SK-N-SH treated with all-trans-retinoic acid at 6 μM for 48 hours (cell line): ENCODE data around the gene PEX7.

Experiments
- ARNTL ChIP-seq: fragments of 450-650 bp; formaldehyde crosslinking; IDR thresholded peaks from 2 replicates; pipeline ENCODE4 v1.5.0; 2020; ENCODE audit warnings: low read depth, mild to moderate bottlenecking, moderate library complexity, borderline replicate concordance
- CREB5 ChIP-seq: fragments of 250-450 bp; sonication (Bioruptor Pico); IDR thresholded peaks from 2 replicates; pipeline ENCODE4 v1.5.1; 2020; ENCODE audit warnings: low read depth, mild to moderate bottlenecking, moderate library complexity
- GLIS3 ChIP-seq: fragments of 250-450 bp; sonication (Bioruptor Pico); IDR thresholded peaks from 2 replicates; pipeline ENCODE4 v1.5.0; 2020; ENCODE audit warnings: mild to moderate bottlenecking, moderate library complexity
- OSR1 ChIP-seq: fragments of 250-450 bp; sonication (Bioruptor Pico); IDR thresholded peaks from 2 replicates; pipeline ENCODE4 v1.8.0; 2022; ENCODE audit warnings: moderate library complexity, mild to moderate bottlenecking, inconsistent platforms
- PATZ1 ChIP-seq: fragments of 250-450 bp; sonication (Bioruptor Pico); IDR thresholded peaks from 2 replicates; pipeline ENCODE4 v1.8.0; 2020; ENCODE audit warnings: mild to moderate bottlenecking, moderate library complexity, borderline replicate concordance
- PPARA ChIP-seq: fragments of 250-450 bp; sonication (Bioruptor Pico); IDR thresholded peaks from 2 replicates; pipeline ENCODE4 v1.5.0; 2020; ENCODE audit warnings: mild to moderate bottlenecking, borderline replicate concordance
- RARB ChIP-seq: fragments of 250-450 bp; sonication (Bioruptor Pico); IDR thresholded peaks from 2 replicates; pipeline ENCODE4 v1.8.0; 2021; ENCODE audit warnings: mild to moderate bottlenecking, moderate library complexity
- SNAI2 ChIP-seq: fragments of 250-450 bp; sonication (Bioruptor Pico); IDR thresholded peaks from 2 replicates; pipeline ENCODE4 v1.5.0; 2020; ENCODE audit warnings: mild to moderate bottlenecking, moderate library complexity
- TCF4 ChIP-seq: fragments of 250-450 bp; sonication (Bioruptor Pico); IDR thresholded peaks from 2 replicates; pipeline ENCODE4 v1.8.0; 2021; ENCODE audit warnings: mild to moderate bottlenecking, moderate library complexity, borderline replicate concordance
- TOX ChIP-seq: fragments of 250-450 bp; sonication (Bioruptor Pico); IDR thresholded peaks from 2 replicates; pipeline ENCODE4 v1.8.0; 2021; ENCODE audit warnings: mild to moderate bottlenecking, moderate library complexity, borderline replicate concordance
- ZC3H10 ChIP-seq: fragments of 250-450 bp; sonication (Bioruptor Pico); IDR thresholded peaks from 2 replicates; pipeline ENCODE4 v1.5.1; 2021; ENCODE audit warnings: mild to moderate bottlenecking, moderate library complexity
- ZFP3 ChIP-seq: fragments of 250-450 bp; sonication (Bioruptor Pico); IDR thresholded peaks from 2 replicates; pipeline ENCODE4 v1.5.0; 2020; ENCODE audit warnings: mild to moderate bottlenecking, moderate library complexity

- no peak for TF ChIP-seq ZC3H10 (CRISPR knock-in tag)
- TF ChIP-seq PATZ1: no peak
- no peak for TF ChIP-seq GLIS3 (CRISPR knock-in tag)
- TF ChIP-seq RARB: no peak
- no peak for TF ChIP-seq TCF4 (CRISPR knock-in tag)
- TF ChIP-seq OSR1 (CRISPR knock-in tag): no peak
- TF ChIP-seq ZFP3 (CRISPR knock-in tag): no peak
- TF ChIP-seq PPARA: no peak
- no peak for TF ChIP-seq TOX (CRISPR knock-in tag)
- TF ChIP-seq ARNTL (CRISPR knock-in tag): no peak
- no peak for TF ChIP-seq CREB5 (CRISPR knock-in tag)
- TF ChIP-seq SNAI2 (CRISPR knock-in tag): no peak
Observed at GRCh38 chr6:136914947-136915346, 92.6 kb downstream of the PEX7 start.
